Activated CD4-positive, alpha-beta T cell treated with anti-CD3 and anti-CD28 coated beads, Interleukin-2, amount 50 U/mL, for 1 hour (primary cell): ENCODE data around the gene BET1L.
"Not testable (repeated sequence)": the region's sequence is repeated elsewhere in the genome, so short reads cannot be mapped to it uniquely, and the experiment has no call there.

ENCODE experiments used
- DNase-seq: peaks from one replicate; pipeline ENCODE4 v3.0.0-alpha.2; 2020

Gene BET1L

DNA sequence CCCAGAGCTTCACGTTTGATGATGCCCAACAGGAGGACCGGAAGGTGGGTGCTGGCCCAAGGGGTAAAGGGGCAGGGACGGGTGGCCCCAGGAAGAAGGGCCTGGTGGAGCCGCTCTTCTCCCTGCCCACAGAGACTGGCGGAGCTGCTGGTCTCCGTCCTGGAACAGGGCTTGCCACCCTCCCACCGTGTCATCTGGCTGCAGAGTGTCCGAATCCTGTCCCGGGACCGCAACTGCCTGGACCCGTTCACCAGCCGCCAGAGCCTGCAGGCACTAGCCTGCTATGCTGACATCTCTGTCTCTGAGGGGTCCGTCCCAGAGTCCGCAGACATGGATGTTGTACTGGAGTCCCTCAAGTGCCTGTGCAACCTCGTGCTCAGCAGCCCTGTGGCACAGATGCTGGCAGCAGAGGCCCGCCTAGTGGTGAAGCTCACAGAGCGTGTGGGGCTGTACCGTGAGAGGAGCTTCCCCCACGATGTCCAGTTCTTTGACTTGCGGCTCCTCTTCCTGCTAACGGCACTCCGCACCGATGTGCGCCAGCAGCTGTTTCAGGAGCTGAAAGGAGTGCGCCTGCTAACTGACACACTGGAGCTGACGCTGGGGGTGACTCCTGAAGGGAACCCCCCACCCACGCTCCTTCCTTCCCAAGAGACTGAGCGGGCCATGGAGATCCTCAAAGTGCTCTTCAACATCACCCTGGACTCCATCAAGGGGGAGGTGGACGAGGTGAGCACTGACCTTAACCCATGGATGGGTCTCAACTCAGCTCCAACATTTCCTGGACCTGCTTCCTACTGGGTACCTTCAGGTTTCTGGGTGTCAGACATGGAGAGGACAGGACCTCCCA lies 2.3 kb upstream of the BET1L start:
- no peak for DNase-seq

DNA sequence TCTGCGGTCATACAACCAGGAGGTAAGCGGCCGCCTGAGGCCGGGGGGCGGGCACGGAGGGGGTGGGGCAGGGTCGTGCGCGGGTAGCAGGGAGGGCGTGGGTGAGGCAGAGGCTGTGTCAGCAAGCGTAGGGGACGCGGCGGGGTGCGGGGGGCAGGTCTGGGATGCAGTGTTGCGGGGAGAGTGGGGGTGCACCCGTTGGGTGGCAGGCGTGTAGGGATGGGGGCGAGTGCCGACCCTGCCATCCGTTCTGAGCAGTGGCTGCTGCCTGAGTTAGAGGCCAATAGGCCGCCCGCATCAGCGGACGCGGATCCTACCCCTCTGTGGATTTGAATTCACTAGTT lies 1.7 kb upstream of the BET1L start:
- DNase-seq, result no peak

DNA sequence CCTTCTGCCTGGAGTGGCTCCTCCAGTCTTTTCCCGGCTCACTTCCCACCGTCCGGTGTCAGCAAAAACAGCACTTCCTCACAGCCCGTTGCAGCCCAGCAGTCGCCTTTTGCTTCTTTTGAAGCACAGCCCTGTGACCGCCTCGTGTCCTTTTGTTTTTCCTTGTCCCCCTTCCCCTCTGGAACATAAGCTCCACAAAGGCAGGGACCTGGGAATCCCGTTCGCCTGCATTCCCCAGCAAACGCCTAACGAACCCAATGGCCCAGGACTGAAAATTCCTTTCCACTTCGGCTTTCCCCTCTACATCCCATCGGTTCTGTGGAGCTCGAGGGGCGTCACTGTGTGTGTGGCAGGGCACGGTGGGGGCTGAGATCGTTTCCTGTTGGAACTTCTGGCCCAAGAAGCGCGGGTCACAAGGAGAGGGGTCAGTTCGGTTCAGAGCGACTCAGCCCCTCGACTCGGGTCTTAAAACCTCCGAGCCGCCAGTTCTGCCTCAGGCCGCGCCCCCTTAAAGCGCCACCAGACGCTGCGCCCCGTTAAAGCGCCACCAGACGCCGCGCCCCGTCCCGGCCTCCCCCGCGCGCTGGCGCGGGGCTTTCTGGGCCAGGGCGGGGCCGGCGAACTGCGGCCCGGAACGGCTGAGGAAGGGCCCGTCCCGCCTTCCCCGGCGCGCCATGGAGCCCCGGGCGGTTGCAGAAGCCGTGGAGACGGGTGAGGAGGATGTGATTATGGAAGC lies 1.1 kb upstream of the BET1L start:
- peak; percentile 80 for DNase-seq

- DNase-seq, result no peak
These were observed 623 bp upstream of the BET1L start for GRCh38 chr11:207863-208180.

GRCh38 chr11:206526-207207 lies 532 bp downstream of the BET1L start:
- DNase-seq, result no peak

GRCh38 chr11:206002-206384 lies 1.2 kb downstream of the BET1L start:
- no peak for DNase-seq

GRCh38 chr11:205221-206001 lies 1.8 kb downstream of the BET1L start:
- no peak for DNase-seq

DNA sequence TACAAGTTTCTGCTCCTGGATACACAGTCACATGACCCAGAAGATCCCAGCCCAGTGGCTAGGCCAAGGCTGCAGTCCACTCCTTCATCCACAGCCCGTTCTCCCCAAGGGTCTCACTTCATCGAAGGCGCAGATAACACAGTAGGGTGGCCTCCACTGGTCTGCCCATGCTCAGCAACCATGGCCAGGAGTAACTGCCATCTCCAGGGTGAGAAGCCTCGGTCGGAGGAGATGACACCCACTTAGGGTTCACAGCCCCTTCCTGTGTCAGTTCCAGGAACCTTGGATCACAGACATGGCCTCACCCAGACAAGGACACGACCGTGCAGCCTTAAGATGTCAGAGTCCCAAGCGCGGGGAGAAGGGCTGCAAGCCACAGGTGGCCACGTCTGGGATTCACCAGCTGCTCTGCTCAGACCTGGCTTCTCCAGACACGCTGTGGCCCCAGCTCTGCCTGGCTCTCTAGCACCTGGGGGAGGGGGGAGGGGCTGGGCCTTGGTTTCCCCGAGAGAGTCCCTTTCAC lies 2.6 kb downstream of the BET1L start:
- no peak for DNase-seq

- DNase-seq, result no peak
These were observed 3.1 kb downstream of the BET1L start for GRCh38 chr11:203945-204586.

DNA sequence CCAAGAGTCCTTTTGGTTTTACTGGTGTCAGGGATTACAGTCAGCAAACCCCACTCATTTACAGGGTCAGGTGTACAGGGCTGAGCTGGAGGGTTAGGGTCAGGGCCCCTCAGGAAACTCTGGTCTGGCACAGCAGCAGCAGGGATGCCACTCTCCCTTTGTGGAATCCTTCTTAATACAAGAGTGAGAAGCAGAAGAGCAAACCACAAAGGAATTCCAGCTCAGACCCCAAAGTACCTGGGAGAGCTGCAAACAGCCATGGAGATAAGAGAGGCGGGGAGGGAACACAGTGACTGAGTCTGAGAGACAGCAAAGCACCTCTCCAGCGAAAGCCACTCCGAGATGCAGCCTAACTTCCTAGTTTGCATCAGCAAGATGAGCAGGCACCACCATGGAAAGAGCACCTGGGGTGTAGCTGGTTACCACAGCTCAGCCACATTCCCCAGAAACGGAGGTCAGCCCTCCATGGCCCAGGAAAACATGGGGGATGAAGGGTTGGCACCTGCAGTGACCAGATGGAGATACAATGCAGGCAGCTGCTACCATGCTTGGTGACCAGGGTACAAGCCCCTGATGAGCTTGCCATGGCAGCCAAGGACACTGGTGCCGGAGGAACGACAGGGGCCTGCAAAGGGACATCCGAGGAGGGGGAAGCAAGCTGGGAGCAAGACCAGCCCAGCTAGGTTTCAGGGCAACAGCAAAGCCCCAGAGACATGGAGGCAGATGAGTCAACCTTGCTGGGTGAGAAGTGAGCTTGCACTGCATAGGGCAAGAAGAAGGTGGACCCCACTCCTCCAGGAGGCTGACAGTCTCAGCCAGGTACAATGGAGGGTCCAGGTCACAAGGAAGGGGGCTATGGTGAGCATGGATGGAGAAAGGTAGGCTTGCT lies 3.9 kb downstream of the BET1L start:
- no peak for DNase-seq

DNA sequence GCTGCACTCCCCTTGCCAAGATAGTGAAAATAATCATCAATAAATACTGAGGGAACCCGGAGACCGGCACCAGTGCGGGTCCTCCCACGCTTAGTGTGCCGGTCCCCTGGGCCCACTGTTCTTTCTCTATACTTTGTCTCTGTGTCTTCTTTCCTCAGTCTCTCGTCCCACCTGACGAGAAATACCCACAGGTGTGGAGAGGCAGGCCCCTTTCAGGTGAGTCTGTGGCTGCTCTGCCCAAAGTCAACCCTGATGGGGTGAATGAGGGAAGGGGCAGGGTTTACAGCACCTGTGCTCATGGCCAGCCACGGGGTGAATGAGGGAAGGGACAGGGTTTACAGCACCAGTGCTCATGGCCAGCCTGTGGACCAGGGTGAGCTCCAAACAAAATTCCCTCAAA lies 4.7 kb downstream of the BET1L start:
- no peak for DNase-seq

GRCh38 chr11:201966-202365 lies 5.2 kb downstream of the BET1L start:
- no peak for DNase-seq

DNA sequence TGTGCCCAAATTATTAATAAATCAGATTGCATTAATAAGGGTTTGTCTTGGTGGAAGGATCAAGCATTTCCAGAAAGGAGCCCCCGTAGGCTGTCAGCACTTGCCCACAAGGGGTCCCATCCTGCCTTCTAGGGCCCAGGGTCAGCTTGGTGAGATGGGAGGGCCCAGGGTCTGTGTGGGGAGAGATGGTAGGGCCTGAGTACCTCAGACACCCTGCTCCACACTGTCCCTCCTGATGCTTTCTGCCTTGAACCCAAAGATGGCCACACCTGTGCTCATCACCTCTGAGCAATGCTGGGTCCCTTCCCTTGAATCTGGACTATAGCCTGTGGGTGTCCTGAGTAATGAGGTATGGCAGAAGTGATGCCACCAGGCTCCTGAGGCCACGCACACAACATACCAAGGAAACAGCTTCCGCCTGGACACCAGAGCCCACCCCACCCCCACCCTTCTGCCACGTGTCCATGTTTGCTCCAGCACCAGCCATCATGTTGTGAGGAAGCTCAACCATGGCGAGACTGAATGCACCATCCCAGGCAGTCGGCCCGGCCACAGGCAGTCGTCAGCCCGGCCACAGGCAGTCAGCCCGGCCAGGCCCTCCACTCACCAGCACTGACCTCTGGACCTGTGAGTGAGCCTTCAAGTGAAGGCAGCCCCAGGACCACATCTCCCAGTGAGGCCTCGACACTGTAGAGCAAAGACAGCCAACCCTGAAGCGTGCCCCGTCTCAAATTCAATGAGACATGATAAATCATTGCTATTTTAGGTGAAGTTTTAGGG lies 6.8 kb downstream of the BET1L start:
- no peak for DNase-seq

DNA sequence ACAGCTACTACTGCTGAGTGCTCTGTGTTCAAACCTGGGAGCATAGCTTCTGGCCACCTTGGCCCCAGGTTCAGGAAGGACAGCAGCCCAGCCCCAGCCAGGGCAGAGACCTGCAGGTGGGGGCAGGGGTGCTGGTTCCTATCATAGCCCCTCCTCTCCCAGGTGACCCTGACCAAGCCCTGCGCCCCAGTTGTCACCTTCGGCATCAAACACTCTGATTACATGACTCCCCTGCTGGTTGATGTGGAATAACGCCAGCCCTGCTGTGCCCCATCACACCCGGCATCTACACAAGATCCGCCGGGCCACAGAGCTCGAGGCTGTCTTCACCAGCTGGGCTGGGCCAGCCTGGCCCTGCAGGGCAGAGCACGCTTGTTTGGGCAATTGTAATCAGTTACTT lies 7.4 kb downstream of the BET1L start:
- no peak for DNase-seq

DNA sequence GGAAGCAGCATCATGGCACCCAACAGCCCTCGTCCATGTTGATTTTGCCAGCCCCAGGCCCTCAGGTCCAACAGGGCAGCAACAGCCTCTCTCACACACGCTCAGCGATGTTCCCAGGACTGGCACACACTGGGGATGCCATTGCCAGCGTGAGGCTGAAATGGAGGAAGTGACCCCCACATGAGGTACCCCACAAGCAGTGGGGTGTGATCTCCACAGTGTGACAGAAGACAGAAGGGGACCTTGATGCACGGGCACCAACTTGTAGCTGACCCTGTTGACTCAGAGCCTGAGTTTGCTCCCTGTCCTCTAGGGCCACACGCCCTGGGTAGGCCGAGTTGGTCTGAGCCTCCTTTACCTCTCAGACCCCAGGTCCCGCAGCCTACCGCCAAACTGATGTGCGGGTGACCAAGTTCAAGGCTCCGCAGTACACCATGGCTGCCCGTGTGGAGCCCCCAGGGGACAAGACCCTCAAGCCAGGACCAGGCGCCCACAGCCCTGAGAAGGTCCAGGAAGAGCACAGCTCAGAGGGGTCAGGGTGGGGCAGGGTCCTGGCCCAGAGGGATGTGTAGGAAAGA lies 8.1 kb downstream of the BET1L start:
- DNase-seq, result no peak

- DNase-seq, result no peak
These were observed 8.9 kb downstream of the BET1L start for GRCh38 chr11:198236-198806.

DNA sequence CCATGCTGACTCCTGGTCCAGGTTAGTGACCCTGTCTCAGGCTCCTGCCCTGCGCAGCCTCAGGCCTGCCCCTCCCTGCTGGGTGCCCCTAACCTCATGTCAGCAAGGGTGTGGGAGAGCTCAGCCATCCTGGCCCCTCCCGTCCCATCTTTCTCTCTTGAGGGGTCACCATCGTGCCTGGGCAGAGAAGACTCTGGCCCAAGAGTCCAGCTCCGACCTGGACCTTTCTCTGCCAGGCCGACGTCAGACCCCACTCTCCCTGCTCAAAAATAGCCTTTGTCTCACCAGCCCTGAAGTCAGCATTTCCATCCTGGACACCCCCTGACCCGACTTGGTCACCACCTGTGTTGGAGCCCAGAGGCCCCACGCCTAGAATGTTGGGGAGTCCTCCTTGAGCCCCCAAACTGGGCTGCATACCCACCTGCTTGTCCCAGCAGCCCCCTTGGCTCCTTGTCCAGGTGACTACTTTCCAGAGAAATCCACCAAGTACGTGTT lies 9.4 kb downstream of the BET1L start:
- DNase-seq, result no peak

- no peak for DNase-seq
These were observed 10.1 kb downstream of the BET1L start for GRCh38 chr11:196786-197731.

DNA sequence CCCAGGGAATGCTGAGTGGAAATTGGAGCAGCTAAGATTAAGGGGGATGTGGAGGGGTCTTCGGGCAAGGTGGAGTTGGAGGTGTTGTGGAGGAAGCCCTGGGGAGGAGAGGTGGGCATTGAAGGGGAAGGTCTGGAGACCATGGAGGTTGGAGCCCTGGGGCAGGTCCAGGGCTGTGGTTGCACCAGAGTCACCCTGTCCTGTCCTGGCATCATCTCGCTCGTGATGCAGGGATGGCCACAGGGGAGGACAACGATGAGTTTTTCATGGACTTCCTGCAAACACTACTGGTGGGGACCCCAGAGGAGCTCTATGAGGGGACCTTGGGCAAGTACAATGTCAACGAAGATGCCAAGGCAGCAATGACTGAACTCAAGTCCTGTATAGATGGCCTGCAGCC lies 13.7 kb downstream of the BET1L start:
- DNase-seq, result not testable (repeated sequence)
